ENCODE data around the gene SPDEF.

SPDEF gene

DNA sequence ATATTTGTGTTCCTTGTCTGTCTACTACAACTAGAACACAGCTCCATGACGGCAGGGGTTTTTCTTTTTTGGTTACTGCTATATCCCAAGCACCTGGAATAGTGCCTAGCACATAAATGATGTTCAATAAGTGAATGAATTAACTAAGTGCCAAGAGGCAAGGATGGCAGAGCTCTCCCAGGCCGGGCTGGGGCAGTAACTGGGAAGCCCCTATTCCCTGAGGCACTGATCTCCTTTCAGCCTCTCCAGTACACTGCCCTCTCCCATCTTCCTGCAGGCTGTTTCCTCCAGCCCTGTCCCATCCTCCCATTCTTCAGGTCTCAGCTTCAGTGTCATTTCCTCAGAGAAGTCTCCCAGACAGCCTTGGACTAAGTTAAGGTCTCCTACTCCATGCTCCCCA lies 29.0 kb upstream of the SPDEF start:
- H3K9me3 ChIP-seq (ENCODE audit: control insufficient read depth, insufficient read depth, low read length), result no peaks in the 10 kb centered on the region
- no peaks in the 10 kb centered on the region for H3K4me1 ChIP-seq (ENCODE audit: control insufficient read depth, low read length)
- no peak overlapping the region for H3K27ac ChIP-seq (ENCODE audit: low read depth, low read length)
- H3K9me2 ChIP-seq (replicated peaks; ENCODE audit: control insufficient read depth, low read length), result no peaks in the 10 kb centered on the region
- no peaks in the 10 kb centered on the region for H3K79me2 ChIP-seq (ENCODE audit: control insufficient read depth, low read length)
- H3K4me2 ChIP-seq (ENCODE audit: low read length), result no peak overlapping the region
- no peaks in the 10 kb centered on the region for H3F3A ChIP-seq (ENCODE audit: control insufficient read depth, insufficient read depth)
- no peak overlapping the region for H3K4me3 ChIP-seq (ENCODE audit: low read length)
- TF ChIP-seq EZH2phosphoT487 (IDR thresholded peaks at IDR 0.05; ENCODE audit: borderline replicate concordance, low read length), result no peak
- TF ChIP-seq, protein P1, sequence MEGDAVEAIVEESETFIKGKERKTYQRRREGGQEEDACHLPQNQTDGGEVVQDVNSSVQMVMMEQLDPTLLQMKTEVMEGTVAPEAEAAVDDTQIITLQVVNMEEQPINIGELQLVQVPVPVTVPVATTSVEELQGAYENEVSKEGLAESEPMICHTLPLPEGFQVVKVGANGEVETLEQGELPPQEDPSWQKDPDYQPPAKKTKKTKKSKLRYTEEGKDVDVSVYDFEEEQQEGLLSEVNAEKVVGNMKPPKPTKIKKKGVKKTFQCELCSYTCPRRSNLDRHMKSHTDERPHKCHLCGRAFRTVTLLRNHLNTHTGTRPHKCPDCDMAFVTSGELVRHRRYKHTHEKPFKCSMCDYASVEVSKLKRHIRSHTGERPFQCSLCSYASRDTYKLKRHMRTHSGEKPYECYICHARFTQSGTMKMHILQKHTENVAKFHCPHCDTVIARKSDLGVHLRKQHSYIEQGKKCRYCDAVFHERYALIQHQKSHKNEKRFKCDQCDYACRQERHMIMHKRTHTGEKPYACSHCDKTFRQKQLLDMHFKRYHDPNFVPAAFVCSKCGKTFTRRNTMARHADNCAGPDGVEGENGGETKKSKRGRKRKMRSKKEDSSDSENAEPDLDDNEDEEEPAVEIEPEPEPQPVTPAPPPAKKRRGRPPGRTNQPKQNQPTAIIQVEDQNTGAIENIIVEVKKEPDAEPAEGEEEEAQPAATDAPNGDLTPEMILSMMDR (IDR thresholded peaks at IDR 0.05; ENCODE audit: low read depth, low read length, poor library complexity, severe bottlenecking), result no peak
- H3K36me3 ChIP-seq (ENCODE audit: control insufficient read depth, low read length), result peaks cover 20% of the 10 kb centered on the region
- peaks cover 13% of the 10 kb centered on the region; the same call in 1 of the 2 replicates for H4K20me1 ChIP-seq (ENCODE audit: control insufficient read depth, insufficient read depth, low read depth, low read length)
- H3K27me3 ChIP-seq (ENCODE audit: control insufficient read depth, low read length), result no peaks in the 10 kb centered on the region

DNA sequence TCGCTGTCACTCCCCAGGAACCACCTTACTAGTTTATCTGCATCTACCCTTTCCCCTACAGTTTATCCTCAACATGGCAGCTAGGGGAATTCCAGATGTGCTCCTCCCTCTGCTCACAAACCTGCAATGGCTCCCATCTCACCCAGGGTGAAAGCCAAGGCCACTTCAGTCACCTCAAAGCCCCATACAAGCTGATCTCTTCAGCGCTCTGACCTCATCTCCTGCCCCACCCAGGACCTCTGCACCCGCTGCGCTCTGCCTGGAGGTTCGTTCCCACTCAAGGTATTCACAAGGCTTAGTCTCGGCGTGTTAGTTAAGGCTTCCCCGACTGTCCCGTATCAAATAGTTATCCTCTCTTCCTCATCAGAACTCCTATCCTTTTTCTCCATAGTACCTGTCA lies 28.6 kb upstream of the SPDEF start:
- no peak overlapping the region for H3K27ac ChIP-seq (ENCODE audit: low read depth, low read length)
- H3K9me3 ChIP-seq (ENCODE audit: control insufficient read depth, insufficient read depth, low read length), result no peaks in the 10 kb centered on the region
- TF ChIP-seq, protein P1 (IDR thresholded peaks at IDR 0.05; ENCODE audit: low read depth, low read length, poor library complexity, severe bottlenecking), result no peak
- TF ChIP-seq EZH2phosphoT487 (IDR thresholded peaks at IDR 0.05; ENCODE audit: borderline replicate concordance, low read length), result no peak
- H3K4me2 ChIP-seq (ENCODE audit: low read length), result no peak overlapping the region
- no peaks in the 10 kb centered on the region for H3K79me2 ChIP-seq (ENCODE audit: control insufficient read depth, low read length)
- H3K4me1 ChIP-seq (ENCODE audit: control insufficient read depth, low read length), result no peaks in the 10 kb centered on the region
- H3K9me2 ChIP-seq (replicated peaks; ENCODE audit: control insufficient read depth, low read length), result no peaks in the 10 kb centered on the region
- H3F3A ChIP-seq (ENCODE audit: control insufficient read depth, insufficient read depth), result no peaks in the 10 kb centered on the region
- H4K20me1 ChIP-seq (ENCODE audit: control insufficient read depth, insufficient read depth, low read depth, low read length), result peaks cover 13% of the 10 kb centered on the region; the same call in 1 of the 2 replicates
- no peaks in the 10 kb centered on the region for H3K27me3 ChIP-seq (ENCODE audit: control insufficient read depth, low read length)
- peaks cover 20% of the 10 kb centered on the region for H3K36me3 ChIP-seq (ENCODE audit: control insufficient read depth, low read length)
- no peak overlapping the region for H3K4me3 ChIP-seq (ENCODE audit: low read length)

DNA sequence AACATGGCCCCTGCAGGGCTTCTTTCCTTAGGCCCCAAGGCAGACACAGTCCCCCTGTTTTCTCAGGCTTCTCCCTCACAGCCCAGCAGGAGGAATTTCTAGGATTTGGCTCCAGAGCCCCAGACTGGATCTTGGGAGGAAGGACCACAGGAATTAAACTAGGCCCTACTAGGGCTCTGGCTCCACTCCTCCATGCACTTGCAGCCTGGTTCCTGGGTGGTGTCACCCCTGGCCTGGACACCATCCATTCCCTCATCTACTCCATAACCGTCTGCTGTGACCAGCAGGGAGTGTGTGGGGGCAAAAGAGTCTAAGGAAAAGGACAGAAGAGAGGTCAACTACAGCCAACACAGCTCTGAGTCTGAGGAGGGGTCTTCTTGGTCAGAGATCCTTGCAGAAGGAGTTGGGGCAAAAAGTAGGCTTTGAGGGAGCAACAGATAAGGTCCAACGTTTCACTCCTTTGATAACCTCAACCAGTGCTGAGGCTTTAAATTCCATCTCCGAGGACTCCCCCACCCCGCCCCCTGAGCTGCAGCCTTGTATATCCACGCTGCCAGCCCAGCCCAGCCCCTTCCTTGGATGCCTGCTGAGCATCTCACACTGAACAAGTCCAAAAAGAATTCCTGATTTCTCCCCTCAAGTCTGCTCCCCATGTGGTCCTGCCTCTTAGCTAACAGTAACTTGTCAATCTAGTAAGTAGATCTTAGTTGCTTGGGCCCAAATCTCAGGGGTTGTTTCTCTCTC lies 27.9 kb upstream of the SPDEF start:
- no peaks in the 10 kb centered on the region for H3K27me3 ChIP-seq (ENCODE audit: control insufficient read depth, low read length)
- no peaks in the 10 kb centered on the region for H3K9me2 ChIP-seq (replicated peaks; ENCODE audit: control insufficient read depth, low read length)
- H3F3A ChIP-seq (ENCODE audit: control insufficient read depth, insufficient read depth), result no peaks in the 10 kb centered on the region
- no peak overlapping the region for H3K4me2 ChIP-seq (ENCODE audit: low read length)
- TF ChIP-seq EZH2phosphoT487 (IDR thresholded peaks at IDR 0.05; ENCODE audit: borderline replicate concordance, low read length), result no peak
- TF ChIP-seq, protein P1 (IDR thresholded peaks at IDR 0.05; ENCODE audit: low read depth, low read length, poor library complexity, severe bottlenecking), result no peak
- no peaks in the 10 kb centered on the region for H3K4me1 ChIP-seq (ENCODE audit: control insufficient read depth, low read length)
- no peak overlapping the region for H3K4me3 ChIP-seq (ENCODE audit: low read length)
- no peaks in the 10 kb centered on the region for H3K79me2 ChIP-seq (ENCODE audit: control insufficient read depth, low read length)
- peaks cover 8% of the 10 kb centered on the region; the same call in 1 of the 2 replicates for H4K20me1 ChIP-seq (ENCODE audit: control insufficient read depth, insufficient read depth, low read depth, low read length)
- H3K9me3 ChIP-seq (ENCODE audit: control insufficient read depth, insufficient read depth, low read length), result no peaks in the 10 kb centered on the region
- peaks cover 13% of the 10 kb centered on the region for H3K36me3 ChIP-seq (ENCODE audit: control insufficient read depth, low read length)
- H3K27ac ChIP-seq (ENCODE audit: low read depth, low read length), result no peak overlapping the region

All from DOHH2 (cell line).